ENCODE results near the gene HOXA6.

The HOXA6 gene

DNA sequence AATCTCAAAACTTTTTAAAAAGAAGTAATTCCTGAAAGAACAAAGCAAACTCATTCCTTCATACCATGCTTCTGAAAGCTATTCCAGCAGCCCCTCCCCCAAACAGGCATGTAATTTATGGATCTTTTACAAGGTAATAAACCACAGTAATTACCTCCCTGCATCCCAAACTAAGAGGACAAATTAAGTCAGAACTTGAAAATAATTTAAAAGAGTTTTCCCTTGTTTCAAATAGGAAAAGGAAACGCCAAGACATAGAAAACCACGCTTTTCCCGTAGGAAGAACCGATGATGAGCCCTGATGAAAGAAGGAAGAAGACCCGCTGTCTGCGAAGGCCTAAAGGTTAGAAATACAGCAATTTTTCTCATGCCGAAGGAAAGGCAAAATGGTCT lies 25.9 kb downstream of the HOXA6 start:
- no peak for DNase-seq

DNA sequence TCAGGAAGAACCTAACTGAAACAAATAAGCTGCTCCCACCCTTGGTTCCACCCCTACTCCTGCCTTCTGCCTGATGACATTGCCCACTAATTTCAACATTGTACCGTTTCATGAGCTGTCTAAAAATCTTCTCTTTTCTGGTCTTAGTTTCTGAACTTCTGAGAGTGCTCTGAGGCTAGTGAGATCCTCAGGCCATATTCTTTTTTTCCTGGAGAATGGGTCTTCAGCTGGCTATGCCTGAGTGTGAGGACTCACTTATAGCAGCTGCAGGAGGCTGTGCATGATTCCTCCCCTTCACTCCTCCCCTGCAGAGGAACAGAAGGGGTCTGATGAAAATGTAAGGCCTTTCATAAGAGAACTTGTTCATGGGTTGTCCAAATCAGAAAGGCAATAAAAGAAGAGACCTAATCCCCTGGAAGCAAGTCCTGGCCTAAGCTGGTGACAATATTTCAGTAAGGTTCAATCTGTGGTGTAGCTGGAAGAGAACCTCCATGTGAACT lies 28.1 kb downstream of the HOXA6 start:
- DNase-seq = no peak

- DNase-seq = no peak
Measured at GRCh38 chr7:27118580-27118979, 29.0 kb downstream of the HOXA6 start.

- DNase-seq = peak; percentile 70
Measured at GRCh38 chr7:27117887-27118491, 29.6 kb downstream of the HOXA6 start.

GRCh38 chr7:27116962-27117886 lies 30.4 kb downstream of the HOXA6 start:
- DNase-seq = no peak

DNA sequence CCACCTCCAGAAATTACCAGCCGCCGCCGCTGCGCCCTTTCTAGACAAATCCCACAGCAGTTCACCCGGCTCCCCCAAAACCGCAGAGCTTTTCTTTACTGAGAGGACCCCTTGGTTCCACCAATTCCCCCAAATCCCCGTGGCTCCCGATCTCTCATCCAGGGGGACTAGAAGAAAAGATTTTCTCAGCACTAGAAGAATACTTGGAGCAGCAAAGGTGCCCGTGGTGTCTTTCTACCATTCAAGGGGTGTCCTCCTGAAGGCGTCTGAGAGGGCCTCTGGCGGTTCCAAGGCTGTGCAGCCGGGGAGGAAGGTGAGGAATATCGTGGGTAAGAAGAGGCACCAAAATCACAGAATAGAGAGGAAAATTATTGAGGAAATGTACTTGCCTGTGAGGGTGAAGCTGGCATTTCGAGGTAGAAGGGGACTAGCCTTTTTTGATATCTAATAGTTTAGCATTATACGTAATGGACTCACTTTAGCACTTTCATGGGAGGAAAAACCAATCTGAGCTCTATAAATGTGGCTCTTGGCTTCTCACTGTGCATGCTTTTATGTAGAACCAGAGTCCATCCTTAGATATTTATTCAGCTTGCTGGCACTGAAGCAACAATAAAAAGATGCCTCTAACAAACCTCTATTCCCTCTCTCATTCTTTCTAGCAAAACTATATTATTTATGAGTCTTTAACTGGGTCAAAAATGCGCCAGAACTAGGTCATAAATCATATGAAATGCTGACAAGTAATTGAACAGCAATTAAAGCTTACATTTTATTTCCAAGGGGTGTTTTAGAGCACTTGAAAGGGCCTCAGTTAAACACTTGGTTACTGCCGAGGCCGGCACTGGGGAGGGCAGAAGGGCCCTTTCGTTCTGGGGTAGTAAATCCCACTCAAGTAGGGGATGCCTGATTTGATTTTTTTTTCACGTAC lies 31.3 kb downstream of the HOXA6 start:
- no peak for DNase-seq

GRCh38 chr7:27115221-27116026 lies 32.1 kb downstream of the HOXA6 start:
- peak; percentile 58 for DNase-seq

DNA sequence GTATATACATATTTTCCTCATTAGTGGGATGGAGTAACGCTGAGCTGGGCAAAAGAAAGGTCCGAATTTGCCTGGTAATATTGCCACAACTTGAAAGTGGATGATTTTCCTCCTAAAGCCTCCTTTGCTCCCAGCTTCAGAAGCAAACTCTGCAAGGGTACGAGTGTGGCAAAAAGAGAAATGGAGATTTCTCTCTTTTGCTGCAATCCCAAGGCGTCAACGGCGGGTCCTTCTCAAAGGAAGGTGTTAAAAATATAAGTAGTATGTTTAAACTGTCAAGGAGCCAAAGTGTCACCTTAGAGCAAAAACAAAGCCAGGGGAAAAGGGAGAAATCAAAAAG lies 32.7 kb downstream of the HOXA6 start:
- no peak for DNase-seq

GRCh38 chr7:27113991-27114769 lies 33.4 kb downstream of the HOXA6 start:
- peak; percentile 67 for DNase-seq

DNA sequence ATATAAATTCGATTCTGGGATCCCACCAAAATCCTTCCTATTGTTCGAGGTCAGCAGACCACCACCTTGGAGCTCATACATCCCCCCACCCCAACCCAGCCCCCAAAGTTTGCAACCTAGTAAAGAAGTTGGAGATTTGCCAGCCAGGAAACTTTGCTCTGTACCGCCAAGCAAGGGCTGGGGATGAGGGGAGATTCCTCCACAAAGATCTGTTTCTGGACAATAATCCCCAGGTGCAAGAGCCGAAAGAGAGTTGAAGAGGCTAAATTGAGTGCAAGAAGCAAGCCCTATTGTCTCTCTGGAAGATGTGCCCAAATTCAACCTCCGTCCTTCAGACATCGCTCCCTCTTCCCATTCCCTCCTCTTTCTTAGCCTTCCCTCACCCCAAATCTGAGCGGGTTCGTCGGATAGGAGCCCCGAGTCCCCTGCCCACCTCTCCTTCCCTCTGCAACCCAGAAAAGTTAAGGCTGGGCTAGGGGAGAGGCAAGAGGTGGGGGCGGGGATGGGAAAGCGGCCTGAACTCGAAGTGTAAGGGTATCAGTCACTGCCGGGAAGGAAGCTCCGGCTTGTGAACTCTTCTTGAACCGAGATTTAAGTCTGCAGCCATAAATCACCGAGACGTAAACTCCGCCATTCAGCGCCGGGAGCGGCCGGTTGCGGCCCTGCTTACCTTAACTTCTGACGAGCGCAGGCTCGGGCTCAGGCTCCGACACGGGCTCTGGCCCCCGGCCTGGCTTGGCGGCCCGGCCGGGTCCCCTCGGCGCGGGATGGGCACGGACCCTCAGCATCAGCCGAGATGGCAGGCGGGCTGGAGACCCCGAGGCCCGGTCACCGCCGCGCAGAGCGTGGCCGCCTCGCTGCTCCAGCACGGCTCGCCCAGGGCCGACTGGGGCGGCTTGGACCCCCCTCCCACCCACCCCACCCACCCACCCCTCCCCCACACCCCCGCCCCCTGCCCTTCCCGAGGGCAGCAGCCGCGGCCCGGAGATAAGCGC lies 34.3 kb downstream of the HOXA6 start:
- peak; percentile 89 for DNase-seq

GRCh38 chr7:27112361-27112760 lies 35.2 kb downstream of the HOXA6 start:
- DNase-seq = no peak

GRCh38 chr7:27111751-27112277 lies 35.8 kb downstream of the HOXA6 start:
- no peak for DNase-seq

GRCh38 chr7:27111042-27111750 lies 36.4 kb downstream of the HOXA6 start:
- peak; percentile 86 for DNase-seq

GRCh38 chr7:27110186-27111031 lies 37.2 kb downstream of the HOXA6 start:
- DNase-seq = peak; percentile 95

DNA sequence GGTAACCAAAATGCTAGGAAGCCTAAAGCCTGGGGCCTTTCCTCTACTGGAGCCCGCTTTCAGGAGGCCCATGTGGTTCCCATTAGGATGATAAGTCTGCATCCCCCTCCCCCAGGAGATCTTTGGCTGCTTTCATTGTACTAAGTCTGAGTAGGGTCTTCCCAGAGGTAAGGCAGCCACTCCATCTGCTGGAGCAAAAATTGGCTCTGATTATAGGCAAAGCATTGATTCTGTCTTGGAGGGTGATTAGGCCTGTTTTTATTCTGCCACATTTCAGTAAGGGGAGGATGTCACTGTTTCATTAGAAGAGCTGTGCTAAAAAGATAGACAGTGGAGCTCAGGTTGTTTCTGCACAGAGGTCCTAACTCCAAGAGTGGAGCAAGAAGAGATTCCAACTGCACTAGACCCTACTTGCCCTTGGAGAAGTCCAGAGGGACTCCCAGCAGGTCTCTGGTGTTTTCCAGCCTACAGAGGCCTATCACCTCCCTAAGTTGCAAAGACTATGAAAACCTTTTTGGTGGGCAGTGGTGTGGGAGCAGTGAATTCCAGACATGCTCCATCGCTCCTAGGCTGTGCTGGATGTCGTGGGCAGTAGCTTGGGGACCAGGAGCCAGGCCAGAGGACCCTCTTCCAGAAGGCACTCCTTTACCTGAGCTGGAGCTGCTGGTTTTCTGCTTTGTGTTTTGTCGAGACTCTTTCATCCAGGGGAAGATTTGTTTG lies 37.9 kb downstream of the HOXA6 start:
- no peak for DNase-seq

- no peak for DNase-seq
Measured at GRCh38 chr7:27108390-27109127, 39.0 kb downstream of the HOXA6 start.
